HG03108 (cell line): ENCODE results near the gene ATG4B.

ENCODE experiments used
- ATAC-seq: cut with Tn5 transposase; IDR thresholded peaks from one replicate; pipeline ENCODE4 v1.9.1; 2021; ENCODE audit warnings: moderate library complexity; ENCODE audit not compliant: unreplicated experiment

Gene ATG4B

GRCh38 chr2:241612156-241613016, 25.1 kb upstream of the ATG4B start:
- ATAC-seq: no peak

GRCh38 chr2:241613017-241613780, 24.3 kb upstream of the ATG4B start:
- no peak for ATAC-seq

- ATAC-seq: no peak
These were observed 22.5 kb upstream of the ATG4B start for GRCh38 chr2:241615041-241615440.

GRCh38 chr2:241615522-241616052, 21.9 kb upstream of the ATG4B start:
- ATAC-seq: no peak

GRCh38 chr2:241616168-241617125, 21.0 kb upstream of the ATG4B start:
- ATAC-seq: no peak

- no peak for ATAC-seq
These were observed 19.9 kb upstream of the ATG4B start for GRCh38 chr2:241617431-241618154.

- no peak for ATAC-seq
These were observed 19.1 kb upstream of the ATG4B start for GRCh38 chr2:241618296-241618805.

GRCh38 chr2:241618829-241619228, 18.7 kb upstream of the ATG4B start:
- no peak for ATAC-seq

- no peak for ATAC-seq
These were observed 17.7 kb upstream of the ATG4B start for GRCh38 chr2:241619597-241620418.

- ATAC-seq: no peak
These were observed 17.1 kb upstream of the ATG4B start for GRCh38 chr2:241620419-241620769.

GRCh38 chr2:241627675-241628074, 9.8 kb upstream of the ATG4B start:
- ATAC-seq: no peak

GRCh38 chr2:241629762-241630435, 7.6 kb upstream of the ATG4B start:
- ATAC-seq: no peak

- ATAC-seq: no peak
These were observed 4.8 kb upstream of the ATG4B start for GRCh38 chr2:241632478-241633325.

GRCh38 chr2:241633561-241633960, 3.9 kb upstream of the ATG4B start:
- ATAC-seq: no peak

GRCh38 chr2:241635756-241636155, 1.7 kb upstream of the ATG4B start:
- no peak for ATAC-seq

GRCh38 chr2:241636182-241637017, 1.1 kb upstream of the ATG4B start:
- peak; percentile 28 for ATAC-seq
